DND-41 (cell line): ENCODE results near the gene SRD5A1.

ENCODE experiments used
- EZH2 ChIP-seq: IDR thresholded peaks from 3 replicates; pipeline ENCODE4 v1.6.1; 2012; ENCODE audit warnings: borderline replicate concordance, low read depth, mild to moderate bottlenecking, moderate library complexity, low read length, inconsistent platforms; ENCODE audit not compliant: severe bottlenecking
- TF ChIP-seq, protein P1 (sequence below): IDR thresholded peaks from 2 replicates; pipeline ENCODE4 v1.5.1; 2012; ENCODE audit warnings: borderline replicate concordance, low read length, moderate library complexity, mild to moderate bottlenecking; ENCODE audit not compliant: poor library complexity, severe bottlenecking; ENCODE audit errors: extremely low read depth

DNA sequence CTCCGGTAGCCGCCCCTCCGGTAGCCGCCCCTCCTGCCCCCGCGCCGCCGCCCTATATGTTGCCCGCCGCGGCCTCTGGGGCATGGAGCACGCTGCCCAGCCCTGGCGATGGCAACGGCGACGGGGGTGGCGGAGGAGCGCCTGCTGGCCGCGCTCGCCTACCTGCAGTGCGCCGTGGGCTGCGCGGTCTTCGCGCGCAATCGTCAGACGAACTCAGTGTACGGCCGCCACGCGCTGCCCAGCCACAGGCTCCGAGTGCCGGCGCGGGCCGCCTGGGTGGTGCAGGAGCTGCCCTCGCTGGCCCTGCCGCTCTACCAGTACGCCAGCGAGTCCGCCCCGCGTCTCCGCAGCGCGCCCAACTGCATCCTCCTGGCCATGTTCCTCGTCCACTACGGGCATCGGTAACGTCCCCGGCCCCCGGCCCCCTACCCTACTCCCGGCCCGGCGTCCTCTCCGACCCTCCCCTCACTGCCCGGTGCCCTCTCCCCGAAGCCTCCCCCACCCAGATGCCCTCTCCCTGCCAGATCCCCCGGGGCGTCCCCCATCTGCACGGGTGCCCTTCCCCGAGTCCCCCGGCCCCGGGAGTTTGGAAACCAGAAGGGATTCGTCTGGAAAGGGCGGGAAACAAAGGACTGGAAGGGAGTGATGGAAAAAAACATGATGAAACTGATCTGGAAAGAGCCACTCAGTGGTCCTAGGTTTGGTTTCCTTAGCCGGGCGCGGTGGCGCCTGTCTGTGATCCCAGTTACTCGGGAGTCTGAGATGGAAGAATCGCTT, 417 bp downstream of the SRD5A1 start:
- TF ChIP-seq, protein P1, sequence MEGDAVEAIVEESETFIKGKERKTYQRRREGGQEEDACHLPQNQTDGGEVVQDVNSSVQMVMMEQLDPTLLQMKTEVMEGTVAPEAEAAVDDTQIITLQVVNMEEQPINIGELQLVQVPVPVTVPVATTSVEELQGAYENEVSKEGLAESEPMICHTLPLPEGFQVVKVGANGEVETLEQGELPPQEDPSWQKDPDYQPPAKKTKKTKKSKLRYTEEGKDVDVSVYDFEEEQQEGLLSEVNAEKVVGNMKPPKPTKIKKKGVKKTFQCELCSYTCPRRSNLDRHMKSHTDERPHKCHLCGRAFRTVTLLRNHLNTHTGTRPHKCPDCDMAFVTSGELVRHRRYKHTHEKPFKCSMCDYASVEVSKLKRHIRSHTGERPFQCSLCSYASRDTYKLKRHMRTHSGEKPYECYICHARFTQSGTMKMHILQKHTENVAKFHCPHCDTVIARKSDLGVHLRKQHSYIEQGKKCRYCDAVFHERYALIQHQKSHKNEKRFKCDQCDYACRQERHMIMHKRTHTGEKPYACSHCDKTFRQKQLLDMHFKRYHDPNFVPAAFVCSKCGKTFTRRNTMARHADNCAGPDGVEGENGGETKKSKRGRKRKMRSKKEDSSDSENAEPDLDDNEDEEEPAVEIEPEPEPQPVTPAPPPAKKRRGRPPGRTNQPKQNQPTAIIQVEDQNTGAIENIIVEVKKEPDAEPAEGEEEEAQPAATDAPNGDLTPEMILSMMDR = peak; percentile 6
- TF ChIP-seq EZH2 = no peak
